ENCODE data around the gene PRAMEF14. TPM values are rescaled to one million over a fixed set of nuclear protein-coding genes. Genes with fewer than 3 reads are reported as not detected.

PRAMEF14 gene
- total RNA-seq, 1 donor from 2014 or later, result not detected

Other genes with a start within 250 kb of the PRAMEF14 start
- gene HNRNPCL2, start 230.3 kb downstream of the PRAMEF14 start, total RNA-seq, result not detected in 2 replicates
- not detected in 2 replicates for gene PRAMEF26, start 191.1 kb downstream of the PRAMEF14 start, total RNA-seq
- not detected in 2 replicates for gene HNRNPCL4, start 181.5 kb downstream of the PRAMEF14 start, total RNA-seq
- not detected in 2 replicates for gene PRAMEF9, start 175.3 kb downstream of the PRAMEF14 start, total RNA-seq
- not detected in 2 replicates for gene PRAMEF13, start 145.7 kb downstream of the PRAMEF14 start, total RNA-seq
- not detected in 2 replicates for gene PRAMEF18, start 121.0 kb downstream of the PRAMEF14 start, total RNA-seq
- not detected in 2 replicates for gene PRAMEF5, start 92.9 kb downstream of the PRAMEF14 start, total RNA-seq
- not detected in 2 replicates for gene PRAMEF8, start 62.0 kb downstream of the PRAMEF14 start, total RNA-seq
- gene PRAMEF33, start 43.6 kb downstream of the PRAMEF14 start, total RNA-seq, result not detected in 2 replicates
- not detected in 2 replicates for gene PRAMEF15, start 31.6 kb downstream of the PRAMEF14 start, total RNA-seq
- gene PRAMEF19, start 24.8 kb upstream of the PRAMEF14 start, total RNA-seq, result not detected in 2 replicates
- not detected in 2 replicates for gene PRAMEF17, start 42.5 kb upstream of the PRAMEF14 start, total RNA-seq
- gene PRAMEF20, start 63.3 kb upstream of the PRAMEF14 start, total RNA-seq, result not detected in 2 replicates
- not detected in 2 replicates for gene LRRC38, start 166.9 kb upstream of the PRAMEF14 start, total RNA-seq
- gene PDPN, start 236.7 kb upstream of the PRAMEF14 start, total RNA-seq, result not detected in 2 replicates